ENCODE results near the gene MEIOSIN. TPM values are rescaled to one million over a fixed set of nuclear protein-coding genes. Genes with fewer than 3 reads are reported as not detected.
"Not testable (repeated sequence)": the region's sequence is repeated elsewhere in the genome, so short reads cannot be mapped to it uniquely, and the experiment has no call there.

The MEIOSIN gene
- total RNA-seq, 4 donors from 2014 or later, result not detected

- WGBS, 2 donors (ENCODE audit: low coverage in 1 of 2), result 88 to 92% methylated on average over 5 to 6 of the region's 6 CpGs
Observed at GRCh38 chr19:45745606-45746005, 12.4 kb downstream of the MEIOSIN start.

GRCh38 chr19:45746866-45747265 lies 13.6 kb downstream of the MEIOSIN start:
- 63% methylated on average over 2 of the region's 5 CpGs; no CpG with 5 or more reads in 1 of the 2 donors for WGBS, 2 donors (ENCODE audit: low coverage in 1 of 2)
- ATAC-seq, result no peak
- Histone ChIP-seq H3K4me3 (no peak overlapping the region), H3K27me3 (no peaks in the 10 kb centered on the region), H3K4me1 (peaks cover 0 to 17% (median 0%) of the 10 kb centered on the region in 3 donors), H3K27ac (no peak overlapping the region), H3K36me3 (no peaks in the 10 kb centered on the region), H3K9me3 (no peaks in the 10 kb centered on the region)
- TF ChIP-seq CTCF (IDR thresholded peaks at IDR 0.05) (no peak), POLR2AphosphoS5 (IDR thresholded peaks at IDR 0.05) (no peak), EP300 (IDR thresholded peaks at IDR 0.05) (no peak), POLR2A (IDR thresholded peaks at IDR 0.05) (no peak)

More at GRCh38 chr19:45745606-45746005, 12.4 kb downstream of the MEIOSIN start:
- Histone ChIP-seq H3K27me3 (no peaks in the 10 kb centered on the region), H3K4me3 (no peak overlapping the region), H3K4me1 (peaks cover 0 to 17% (median 0%) of the 10 kb centered on the region in 3 donors), H3K36me3 (no peaks in the 10 kb centered on the region), H3K27ac (no peak overlapping the region), H3K9me3 (no peaks in the 10 kb centered on the region)
- ATAC-seq, result no peak
- no peak for TF ChIP-seq POLR2A (IDR thresholded peaks at IDR 0.05)
- no peak for TF ChIP-seq EP300 (IDR thresholded peaks at IDR 0.05)
- no peak for TF ChIP-seq POLR2AphosphoS5 (IDR thresholded peaks at IDR 0.05)
- TF ChIP-seq CTCF (IDR thresholded peaks at IDR 0.05), result no peak

GRCh38 chr19:45747513-45747912 lies 14.3 kb downstream of the MEIOSIN start:
- Histone ChIP-seq H3K4me1 (peaks cover 0 to 11% (median 0%) of the 10 kb centered on the region in 3 donors), H3K4me3 (no peak overlapping the region), H3K9me3 (no peaks in the 10 kb centered on the region), H3K36me3 (no peaks in the 10 kb centered on the region), H3K27me3 (no peaks in the 10 kb centered on the region), H3K27ac (no peak overlapping the region)
- WGBS, 2 donors (ENCODE audit: low coverage in 1 of 2), result 71 to 100% methylated on average over 1 to 5 of the region's 5 CpGs
- no peak for TF ChIP-seq POLR2AphosphoS5 (IDR thresholded peaks at IDR 0.05)
- no peak for TF ChIP-seq EP300 (IDR thresholded peaks at IDR 0.05)
- TF ChIP-seq CTCF (IDR thresholded peaks at IDR 0.05), result no peak
- TF ChIP-seq POLR2A (IDR thresholded peaks at IDR 0.05), result no peak
- ATAC-seq, result no peak

- WGBS, 2 donors (ENCODE audit: low coverage in 1 of 2), result 79 to 85% methylated on average over 3 to 10 of the region's 10 CpGs
- not testable (repeated sequence) for ATAC-seq, H3K27me3 ChIP-seq, H3K27ac ChIP-seq, H3K4me1 ChIP-seq, H3K36me3 ChIP-seq, H3K9me3 ChIP-seq, H3K4me3 ChIP-seq
Observed at GRCh38 chr19:45751483-45751882, 18.2 kb downstream of the MEIOSIN start.

- no peak overlapping the region for H3K27ac ChIP-seq
- H3K27me3 ChIP-seq, result no peaks in the 10 kb centered on the region
- H3K4me1 ChIP-seq, result no peaks in the 10 kb centered on the region
- no peaks in the 10 kb centered on the region for H3K9me3 ChIP-seq
- no peak overlapping the region for H3K4me3 ChIP-seq
- TF ChIP-seq CTCF (IDR thresholded peaks at IDR 0.05) (no peak), EP300 (IDR thresholded peaks at IDR 0.05) (no peak)
- no peaks in the 10 kb centered on the region for H3K36me3 ChIP-seq
- no peak for ATAC-seq
- WGBS, 2 donors (ENCODE audit: low coverage in 1 of 2), result 83% methylated on average over 5 of the region's 12 CpGs; no CpG with 5 or more reads in 1 of the 2 donors
Observed at GRCh38 chr19:45752639-45753038, 19.4 kb downstream of the MEIOSIN start.

Data from gastroesophageal sphincter (tissue), 4 donors.